Measurements from ENCODE around the gene PLIN5. TPM values are rescaled to one million over a fixed set of nuclear protein-coding genes. Genes with fewer than 3 reads are reported as not detected.

PLIN5 gene
- total RNA-seq, 2 donors from 2014 or later = 72.9 to 132 TPM

DNA sequence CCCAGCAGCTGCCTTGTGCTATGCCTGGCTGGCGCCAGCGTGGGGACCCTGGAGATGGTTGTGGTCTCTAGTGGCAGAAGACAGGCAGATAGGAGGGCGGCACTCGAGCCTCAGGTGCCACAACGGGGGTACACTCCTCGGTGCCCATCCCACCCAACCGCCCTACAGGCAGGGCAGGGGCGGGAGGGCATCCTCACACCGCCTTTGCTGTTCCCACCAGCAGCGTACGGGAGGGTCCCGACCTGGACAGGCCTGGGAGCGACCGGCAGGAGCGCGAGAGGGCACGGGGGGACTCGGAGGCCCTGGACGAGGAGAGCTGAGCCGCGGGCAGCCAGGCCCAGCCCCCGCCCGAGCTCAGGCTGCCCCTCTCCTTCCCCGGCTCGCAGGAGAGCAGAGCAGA, 33.3 kb downstream of the PLIN5 start:
- no peak overlapping the region for H3K27ac ChIP-seq
- 82 to 91% methylated on average over 6 to 21 of the region's 25 CpGs for whole genome bisulfite sequencing, 2 donors
- no peaks in the 10 kb centered on the region for H3K9me3 ChIP-seq
- H3K4me3 ChIP-seq = no peak overlapping the region
- intact Hi-C loops (cut with DNase I) = no loop called here
- ATAC-seq (no peak), DNase-seq (no peak)
- H3K27me3 ChIP-seq = no peaks in the 10 kb centered on the region
- H3K4me1 ChIP-seq = no peaks in the 10 kb centered on the region
- peaks cover 0 to 4% of the 10 kb centered on the region in 2 donors for H3K36me3 ChIP-seq (replicated peaks in 1 of 2; ENCODE audit: insufficient read depth in 1 of 2, low read depth in 2 of 2)
- TF ChIP-seq, protein P1, sequence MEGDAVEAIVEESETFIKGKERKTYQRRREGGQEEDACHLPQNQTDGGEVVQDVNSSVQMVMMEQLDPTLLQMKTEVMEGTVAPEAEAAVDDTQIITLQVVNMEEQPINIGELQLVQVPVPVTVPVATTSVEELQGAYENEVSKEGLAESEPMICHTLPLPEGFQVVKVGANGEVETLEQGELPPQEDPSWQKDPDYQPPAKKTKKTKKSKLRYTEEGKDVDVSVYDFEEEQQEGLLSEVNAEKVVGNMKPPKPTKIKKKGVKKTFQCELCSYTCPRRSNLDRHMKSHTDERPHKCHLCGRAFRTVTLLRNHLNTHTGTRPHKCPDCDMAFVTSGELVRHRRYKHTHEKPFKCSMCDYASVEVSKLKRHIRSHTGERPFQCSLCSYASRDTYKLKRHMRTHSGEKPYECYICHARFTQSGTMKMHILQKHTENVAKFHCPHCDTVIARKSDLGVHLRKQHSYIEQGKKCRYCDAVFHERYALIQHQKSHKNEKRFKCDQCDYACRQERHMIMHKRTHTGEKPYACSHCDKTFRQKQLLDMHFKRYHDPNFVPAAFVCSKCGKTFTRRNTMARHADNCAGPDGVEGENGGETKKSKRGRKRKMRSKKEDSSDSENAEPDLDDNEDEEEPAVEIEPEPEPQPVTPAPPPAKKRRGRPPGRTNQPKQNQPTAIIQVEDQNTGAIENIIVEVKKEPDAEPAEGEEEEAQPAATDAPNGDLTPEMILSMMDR (IDR thresholded peaks at IDR 0.05) = no peak
- no peak for TF ChIP-seq POLR2A (IDR thresholded peaks at IDR 0.05)

DNA sequence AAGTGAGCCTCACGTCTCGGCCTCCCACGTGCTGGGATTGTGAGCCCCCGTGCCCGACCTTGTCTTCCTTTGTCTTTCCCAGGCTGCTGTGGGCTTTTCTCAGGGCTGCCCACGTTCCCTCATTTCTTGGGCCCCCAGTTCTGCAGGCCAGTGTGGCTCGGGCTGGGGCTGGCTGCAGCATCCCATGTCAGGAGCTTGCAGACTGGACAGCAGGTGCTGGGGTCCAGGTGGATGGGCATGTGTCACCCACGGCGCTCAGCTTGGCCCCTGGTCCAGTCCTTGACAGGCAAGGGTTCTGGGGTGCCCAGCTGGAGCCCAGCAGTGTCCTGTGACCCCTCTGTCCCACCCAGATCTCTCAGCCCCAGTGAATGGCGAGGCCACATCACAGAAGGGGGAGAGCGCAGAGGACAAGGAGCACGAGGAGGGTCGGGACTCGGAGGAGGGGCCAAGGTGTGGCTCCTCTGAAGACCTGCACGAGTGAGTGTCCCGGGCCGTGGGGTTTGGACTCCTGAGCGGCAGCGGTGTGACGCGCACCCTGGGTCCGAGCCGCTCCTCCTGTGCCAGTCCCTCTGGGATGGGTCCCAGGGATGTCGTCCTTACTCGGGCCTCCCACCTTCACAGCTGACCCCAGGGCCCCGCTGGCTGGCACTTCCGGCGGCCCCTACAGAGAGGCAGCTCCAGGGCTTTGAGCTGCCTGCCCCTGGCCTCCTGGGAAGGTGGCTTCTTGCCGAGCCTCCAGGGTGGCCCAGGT, 34.0 kb downstream of the PLIN5 start:
- peaks cover 0 to 4% of the 10 kb centered on the region in 2 donors for H3K36me3 ChIP-seq (replicated peaks in 1 of 2; ENCODE audit: insufficient read depth in 1 of 2, low read depth in 2 of 2)
- no peak overlapping the region for H3K4me3 ChIP-seq
- WGBS, 2 donors = 90 to 94% methylated on average over 9 to 29 of the region's 29 CpGs
- H3K4me1 ChIP-seq = no peaks in the 10 kb centered on the region
- ATAC-seq = no peak
- H3K27ac ChIP-seq = no peak overlapping the region
- H3K9me3 ChIP-seq = no peaks in the 10 kb centered on the region
- TF ChIP-seq POLR2A (IDR thresholded peaks at IDR 0.05) = no peak
- TF ChIP-seq, protein P1 (IDR thresholded peaks at IDR 0.05) = no peak
- intact Hi-C loops (cut with DNase I) = no loop called here
- DNase-seq = no peak
- H3K27me3 ChIP-seq = no peaks in the 10 kb centered on the region

DNA sequence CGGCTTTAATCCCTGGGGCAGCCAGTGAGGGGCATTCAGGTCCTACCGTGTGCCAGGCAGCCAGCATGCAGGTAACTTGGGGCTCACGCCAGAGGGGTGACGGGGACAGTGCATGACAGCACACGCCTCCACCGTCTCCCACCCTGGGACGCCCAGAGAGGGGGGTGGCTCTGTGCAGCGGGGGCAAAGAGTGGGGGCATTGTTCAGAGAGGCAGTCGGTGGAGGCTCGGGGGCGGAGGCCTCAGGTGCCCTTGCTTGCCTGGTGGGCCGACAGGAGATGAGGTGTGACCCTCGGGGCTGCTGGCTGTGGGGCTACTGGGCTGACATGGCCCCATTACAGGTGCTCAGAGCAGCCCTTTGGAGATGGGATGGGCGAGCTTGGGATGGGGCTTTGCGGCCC, 35.2 kb downstream of the PLIN5 start:
- H3K4me3 ChIP-seq = no peak overlapping the region
- 87 to 97% methylated on average over 11 to 12 of the region's 15 CpGs for WGBS, 2 donors
- intact Hi-C loops (cut with DNase I) = no loop called here

DNA sequence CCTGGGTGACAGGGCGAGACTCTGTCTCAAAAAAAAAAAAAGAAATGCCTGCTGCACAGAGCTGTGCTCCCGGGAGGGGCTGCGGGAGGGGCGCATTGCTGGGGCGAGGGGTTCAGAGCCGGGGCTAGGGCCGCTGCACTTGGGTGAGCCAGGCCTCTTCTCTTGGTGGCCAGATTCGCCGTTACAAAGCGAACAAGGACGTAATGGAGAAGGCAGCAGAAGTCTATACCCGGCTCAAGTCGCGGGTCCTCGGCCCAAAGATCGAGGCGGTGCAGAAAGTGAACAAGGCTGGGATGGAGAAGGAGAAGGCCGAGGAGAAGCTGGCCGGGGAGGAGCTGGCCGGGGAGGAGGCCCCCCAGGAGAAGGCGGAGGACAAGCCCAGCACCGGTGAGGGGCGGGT, 35.7 kb downstream of the PLIN5 start:
- intact Hi-C loops (cut with DNase I) = no loop called here
- H3K36me3 ChIP-seq (replicated peaks in 1 of 2; ENCODE audit: insufficient read depth in 1 of 2, low read depth in 2 of 2) = peaks cover under 1 to 10% of the 10 kb centered on the region in 2 donors

More for the DNA sequence above, 35.2 kb downstream of the PLIN5 start:
- H3K27me3 ChIP-seq = no peaks in the 10 kb centered on the region
- H3K9me3 ChIP-seq = no peaks in the 10 kb centered on the region
- no peak overlapping the region for H3K27ac ChIP-seq
- H3K4me1 ChIP-seq = no peaks in the 10 kb centered on the region
- DNase-seq (no peak), ATAC-seq (no peak)
- TF ChIP-seq POLR2A (IDR thresholded peaks at IDR 0.05) = no peak
- TF ChIP-seq, protein P1 (IDR thresholded peaks at IDR 0.05) = no peak
- peaks cover 0 to 8% of the 10 kb centered on the region in 2 donors for H3K36me3 ChIP-seq (replicated peaks in 1 of 2; ENCODE audit: insufficient read depth in 1 of 2, low read depth in 2 of 2)

More for the DNA sequence above, 35.7 kb downstream of the PLIN5 start:
- TF ChIP-seq POLR2A (IDR thresholded peaks at IDR 0.05) = no peak
- TF ChIP-seq, protein P1 (IDR thresholded peaks at IDR 0.05) = no peak
- Histone ChIP-seq H3K9me3 (no peaks in the 10 kb centered on the region), H3K4me1 (no peaks in the 10 kb centered on the region), H3K4me3 (no peak overlapping the region), H3K27me3 (no peaks in the 10 kb centered on the region), H3K27ac (no peak overlapping the region)
- WGBS, 2 donors = 94 to 97% methylated on average over 23 of the region's 23 CpGs
- DNase-seq = no peak
- no peak for ATAC-seq
